ENCODE results near the gene TMEM207. TPM values are rescaled to one million over a fixed set of nuclear protein-coding genes. Genes with fewer than 3 reads are reported as not detected.

Gene TMEM207
- 0.65 TPM in 1 of 2 replicates, not detected in the other for total RNA-seq (2022)
- Bru-seq, nascent RNA: percentile 34 among the genes with signal in this experiment
- percentile 31 among the genes with signal in this experiment for BruChase-seq, experiment 1, labeled RNA remaining after a 2-hour chase
- BruChase-seq, experiment 2, labeled RNA remaining after a 6-hour chase: percentile 26 among the genes with signal in this experiment
- long read RNA-seq, partial matches to known transcripts: 0 of 1 reads
- long read RNA-seq, other reads (novel, unspliced or antisense): 0 of 1 reads

DNA sequence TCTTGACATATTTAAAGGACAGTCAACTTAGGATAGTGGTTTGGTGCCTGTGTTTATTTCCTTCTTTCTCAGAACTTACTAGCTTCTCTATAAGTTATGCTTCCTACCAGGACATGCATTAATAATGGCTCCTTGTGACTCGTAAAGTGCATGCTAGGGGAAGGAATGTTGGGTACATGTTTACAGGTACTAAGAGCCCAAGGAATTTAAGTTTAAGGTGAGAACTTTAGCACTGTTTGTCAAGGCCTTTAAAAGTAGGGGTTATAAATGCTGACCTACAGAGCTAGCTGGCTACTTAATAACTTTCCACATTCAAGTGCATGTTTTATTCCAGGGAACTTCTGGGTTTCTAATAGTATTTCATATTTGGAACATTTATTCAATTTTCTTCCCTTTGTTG is at the start of gene TMEM207:
Gene TMEM207, minus strand, starts transcription at position 101 of the 400 bp plus-strand sequence. Its CDS starts 92 bp downstream, at position 9.
- Mint-ChIP-seq H3K27ac (ENCODE audit: unreplicated experiment) (no peak within 1 kb of the TSS), H3K27me3 (ENCODE audit: insufficient read depth, unreplicated experiment) (no peaks in the 10 kb centered on the region), H3K9me3 (ENCODE audit: unreplicated experiment) (no peaks in the 10 kb centered on the region), H3K36me3 (ENCODE audit: insufficient read depth, unreplicated experiment) (no peaks in the 10 kb centered on the region), H3K4me1 (ENCODE audit: low read depth, unreplicated experiment) (peaks cover 15% of the 10 kb centered on the region), H3K4me3 (ENCODE audit: unreplicated experiment) (no peak within 1 kb of the TSS)
- Histone ChIP-seq H3K27me3 (replicated peaks; ENCODE audit: control insufficient read depth, insufficient read depth, low read length) (no peaks in the 10 kb centered on the region), H3K36me3 (ENCODE audit: control insufficient read depth, insufficient read depth, low read length) (no peaks in the 10 kb centered on the region), H3K4me1 (peaks cover 40% of the 10 kb centered on the region), H3K9me3 (no peaks in the 10 kb centered on the region), H3K4me3 (ENCODE audit: low read depth, low read length) (no peak within 1 kb of the TSS)
- POLR2A ChIA-PET: no interaction called here
- CTCF ChIA-PET: no interaction called here
- DNase-seq: no peak
- TF ChIP-seq, protein P1, sequence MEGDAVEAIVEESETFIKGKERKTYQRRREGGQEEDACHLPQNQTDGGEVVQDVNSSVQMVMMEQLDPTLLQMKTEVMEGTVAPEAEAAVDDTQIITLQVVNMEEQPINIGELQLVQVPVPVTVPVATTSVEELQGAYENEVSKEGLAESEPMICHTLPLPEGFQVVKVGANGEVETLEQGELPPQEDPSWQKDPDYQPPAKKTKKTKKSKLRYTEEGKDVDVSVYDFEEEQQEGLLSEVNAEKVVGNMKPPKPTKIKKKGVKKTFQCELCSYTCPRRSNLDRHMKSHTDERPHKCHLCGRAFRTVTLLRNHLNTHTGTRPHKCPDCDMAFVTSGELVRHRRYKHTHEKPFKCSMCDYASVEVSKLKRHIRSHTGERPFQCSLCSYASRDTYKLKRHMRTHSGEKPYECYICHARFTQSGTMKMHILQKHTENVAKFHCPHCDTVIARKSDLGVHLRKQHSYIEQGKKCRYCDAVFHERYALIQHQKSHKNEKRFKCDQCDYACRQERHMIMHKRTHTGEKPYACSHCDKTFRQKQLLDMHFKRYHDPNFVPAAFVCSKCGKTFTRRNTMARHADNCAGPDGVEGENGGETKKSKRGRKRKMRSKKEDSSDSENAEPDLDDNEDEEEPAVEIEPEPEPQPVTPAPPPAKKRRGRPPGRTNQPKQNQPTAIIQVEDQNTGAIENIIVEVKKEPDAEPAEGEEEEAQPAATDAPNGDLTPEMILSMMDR (IDR thresholded peaks at IDR 0.05; ENCODE audit: insufficient read depth in 1 of 2, low read depth in 1 of 2, low read length in 1 of 2, severe bottlenecking in 1 of 2, unreplicated experiment in 1 of 2): no peak
- no TSS peak for BruUV-seq (replicated peaks)
- intact Hi-C loops (cut with micrococcal nuclease; ENCODE audit: unreplicated experiment): loop anchor here (1.0 kb wide), 1 partner anchor 64 kb away; no protein-coding TSS in a partner anchor

DNA sequence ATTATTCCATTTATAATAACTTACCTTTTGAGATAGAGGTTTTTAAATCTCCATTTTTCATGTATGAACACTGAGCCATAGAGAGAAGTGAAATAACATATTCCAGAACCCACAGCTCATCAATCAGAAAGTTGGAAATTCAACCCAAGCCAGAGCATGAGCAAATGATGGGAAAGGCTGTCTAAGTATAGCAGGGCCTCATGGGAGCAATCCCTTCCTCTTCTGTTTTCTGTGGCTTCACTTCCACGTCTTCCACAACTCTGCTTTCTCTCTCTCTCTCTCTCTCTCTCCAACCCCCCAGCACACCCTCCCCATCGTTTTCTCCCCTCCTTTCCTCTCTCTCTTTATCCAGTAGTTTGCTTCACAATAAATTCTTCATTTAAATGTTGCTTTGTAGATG is 49.4 kb upstream of the TMEM207 start:
- no peaks in the 10 kb centered on the region for H3K36me3 ChIP-seq (ENCODE audit: control insufficient read depth, insufficient read depth, low read length)
- Mint-ChIP-seq H3K36me3 (ENCODE audit: insufficient read depth, unreplicated experiment) (no peaks in the 10 kb centered on the region), H3K9me3 (ENCODE audit: unreplicated experiment) (no peaks in the 10 kb centered on the region), H3K27ac (ENCODE audit: unreplicated experiment) (no peak overlapping the region), H3K27me3 (ENCODE audit: insufficient read depth, unreplicated experiment) (peaks cover 6% of the 10 kb centered on the region), H3K4me1 (ENCODE audit: low read depth, unreplicated experiment) (no peaks in the 10 kb centered on the region), H3K4me3 (ENCODE audit: unreplicated experiment) (no peak overlapping the region)
- ChIA-PET POLR2A (no interaction called here), CTCF (no interaction called here)
- H3K27me3 ChIP-seq (replicated peaks; ENCODE audit: control insufficient read depth, insufficient read depth, low read length): no peaks in the 10 kb centered on the region
- no peak for DNase-seq
- no peak overlapping the region for H3K4me3 ChIP-seq (ENCODE audit: low read depth, low read length)
- no peaks in the 10 kb centered on the region for H3K4me1 ChIP-seq
- intact Hi-C loops (cut with micrococcal nuclease; ENCODE audit: unreplicated experiment): no loop called here
- TF ChIP-seq, protein P1 (IDR thresholded peaks at IDR 0.05; ENCODE audit: insufficient read depth in 1 of 2, low read depth in 1 of 2, low read length in 1 of 2, severe bottlenecking in 1 of 2, unreplicated experiment in 1 of 2): no peak
- no peaks in the 10 kb centered on the region for H3K9me3 ChIP-seq
- no TSS peak for BruUV-seq (replicated peaks)

- no peak overlapping the region for H3K27ac Mint-ChIP-seq (ENCODE audit: unreplicated experiment)
- H3K27me3 Mint-ChIP-seq (ENCODE audit: insufficient read depth, unreplicated experiment): peaks cover 6% of the 10 kb centered on the region
- peaks cover 1% of the 10 kb centered on the region for H3K4me1 Mint-ChIP-seq (ENCODE audit: low read depth, unreplicated experiment)
- POLR2A ChIA-PET: no interaction called here
- no peak overlapping the region for H3K4me3 ChIP-seq (ENCODE audit: low read depth, low read length)
- intact Hi-C loops (cut with micrococcal nuclease; ENCODE audit: unreplicated experiment): no loop called here
- H3K4me1 ChIP-seq: no peaks in the 10 kb centered on the region
- no peak overlapping the region for H3K4me3 Mint-ChIP-seq (ENCODE audit: unreplicated experiment)
- TF ChIP-seq, protein P1 (IDR thresholded peaks at IDR 0.05; ENCODE audit: insufficient read depth in 1 of 2, low read depth in 1 of 2, low read length in 1 of 2, severe bottlenecking in 1 of 2, unreplicated experiment in 1 of 2): no peak
- CTCF ChIA-PET: no interaction called here
- H3K36me3 ChIP-seq (ENCODE audit: control insufficient read depth, insufficient read depth, low read length): no peaks in the 10 kb centered on the region
- no peaks in the 10 kb centered on the region for H3K36me3 Mint-ChIP-seq (ENCODE audit: insufficient read depth, unreplicated experiment)
- no TSS peak for BruUV-seq (replicated peaks)
- DNase-seq: no peak
- H3K9me3 Mint-ChIP-seq (ENCODE audit: unreplicated experiment): peaks cover 3% of the 10 kb centered on the region
- no peaks in the 10 kb centered on the region for H3K27me3 ChIP-seq (replicated peaks; ENCODE audit: control insufficient read depth, insufficient read depth, low read length)
- no peaks in the 10 kb centered on the region for H3K9me3 ChIP-seq
These were observed 48.6 kb upstream of the TMEM207 start for GRCh38 chr3:190498293-190498692.
